ENCODE results near the gene ANO6. TPM values are rescaled to one million over a fixed set of nuclear protein-coding genes. Genes with fewer than 3 reads are reported as not detected.

ANO6 gene
- total and polyA plus RNA-seq, 8 donors = 4.0 to 34.0 (median 17.7) TPM

DNA sequence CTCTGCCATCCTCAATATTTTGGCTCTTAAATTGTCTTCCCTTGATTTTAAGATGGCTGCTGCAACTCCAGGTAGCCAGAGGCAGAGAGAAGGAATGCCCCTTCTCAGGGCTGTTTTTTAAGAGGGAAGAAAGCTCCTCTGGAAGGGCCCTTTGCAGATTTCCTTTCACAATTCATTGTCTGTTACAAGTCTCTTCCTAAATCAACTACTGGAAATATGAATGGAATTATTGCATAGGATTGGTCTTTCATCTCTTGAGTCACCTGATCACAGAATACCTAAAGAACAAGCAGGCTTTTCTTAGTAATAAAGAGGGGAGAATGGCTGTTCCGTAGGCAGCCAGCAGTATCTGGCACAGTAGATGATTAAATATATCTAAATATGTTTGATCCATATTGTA, 118.5 kb downstream of the ANO6 start:
- 94 to 95% methylated on average over 1 of the region's 1 CpG for WGBS, 2 donors
- no peaks in the 10 kb centered on the region for H3K36me3 ChIP-seq
- no peaks in the 10 kb centered on the region for H3K9me3 ChIP-seq
- H3K27me3 ChIP-seq = no peaks in the 10 kb centered on the region
- no peak for FAIRE-seq
- DNase-seq = no peak
- intact Hi-C loops (cut with DNase I) = no loop called here
- H3K4me3 ChIP-seq = no peak overlapping the region
- ATAC-seq = no peak
- TF ChIP-seq, protein P1, sequence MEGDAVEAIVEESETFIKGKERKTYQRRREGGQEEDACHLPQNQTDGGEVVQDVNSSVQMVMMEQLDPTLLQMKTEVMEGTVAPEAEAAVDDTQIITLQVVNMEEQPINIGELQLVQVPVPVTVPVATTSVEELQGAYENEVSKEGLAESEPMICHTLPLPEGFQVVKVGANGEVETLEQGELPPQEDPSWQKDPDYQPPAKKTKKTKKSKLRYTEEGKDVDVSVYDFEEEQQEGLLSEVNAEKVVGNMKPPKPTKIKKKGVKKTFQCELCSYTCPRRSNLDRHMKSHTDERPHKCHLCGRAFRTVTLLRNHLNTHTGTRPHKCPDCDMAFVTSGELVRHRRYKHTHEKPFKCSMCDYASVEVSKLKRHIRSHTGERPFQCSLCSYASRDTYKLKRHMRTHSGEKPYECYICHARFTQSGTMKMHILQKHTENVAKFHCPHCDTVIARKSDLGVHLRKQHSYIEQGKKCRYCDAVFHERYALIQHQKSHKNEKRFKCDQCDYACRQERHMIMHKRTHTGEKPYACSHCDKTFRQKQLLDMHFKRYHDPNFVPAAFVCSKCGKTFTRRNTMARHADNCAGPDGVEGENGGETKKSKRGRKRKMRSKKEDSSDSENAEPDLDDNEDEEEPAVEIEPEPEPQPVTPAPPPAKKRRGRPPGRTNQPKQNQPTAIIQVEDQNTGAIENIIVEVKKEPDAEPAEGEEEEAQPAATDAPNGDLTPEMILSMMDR (IDR thresholded peaks at IDR 0.05) = no peak
- H3K4me1 ChIP-seq = peaks cover 0 to 4% (median 0%) of the 10 kb centered on the region in 3 donors
- H3K27ac ChIP-seq = no peak overlapping the region

DNA sequence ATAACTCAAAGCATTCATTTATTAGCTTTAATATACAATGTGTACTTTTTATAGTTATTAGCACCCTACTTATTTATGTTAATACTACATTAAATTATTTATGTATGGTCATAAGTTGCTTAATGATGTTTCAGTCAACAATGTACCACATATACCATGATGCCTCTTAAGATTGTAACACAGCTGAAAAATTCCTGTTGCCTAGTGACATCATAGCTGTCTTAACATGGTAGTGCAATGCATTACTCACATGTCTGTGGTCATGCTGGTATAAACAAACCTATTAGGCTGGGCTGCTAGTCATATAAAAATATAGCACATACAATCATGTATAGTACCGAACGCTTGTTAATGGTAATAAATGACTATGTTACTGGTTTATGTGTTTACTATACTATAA, 120.4 kb downstream of the ANO6 start:
- DNase-seq = no peak
- H3K4me1 ChIP-seq = peaks cover 6 to 11% (median 10%) of the 10 kb centered on the region in 3 donors
- TF ChIP-seq, protein P1 (IDR thresholded peaks at IDR 0.05) = no peak
- H3K27ac ChIP-seq = no peak overlapping the region
- H3K36me3 ChIP-seq = no peaks in the 10 kb centered on the region
- no peak for ATAC-seq
- no peaks in the 10 kb centered on the region for H3K27me3 ChIP-seq
- intact Hi-C loops (cut with DNase I) = no loop called here
- WGBS, 2 donors = 97 to 99% methylated on average over 2 of the region's 2 CpGs
- H3K9me3 ChIP-seq = no peaks in the 10 kb centered on the region
- H3K4me3 ChIP-seq = no peak overlapping the region
- peak; percentile 26 for FAIRE-seq

DNA sequence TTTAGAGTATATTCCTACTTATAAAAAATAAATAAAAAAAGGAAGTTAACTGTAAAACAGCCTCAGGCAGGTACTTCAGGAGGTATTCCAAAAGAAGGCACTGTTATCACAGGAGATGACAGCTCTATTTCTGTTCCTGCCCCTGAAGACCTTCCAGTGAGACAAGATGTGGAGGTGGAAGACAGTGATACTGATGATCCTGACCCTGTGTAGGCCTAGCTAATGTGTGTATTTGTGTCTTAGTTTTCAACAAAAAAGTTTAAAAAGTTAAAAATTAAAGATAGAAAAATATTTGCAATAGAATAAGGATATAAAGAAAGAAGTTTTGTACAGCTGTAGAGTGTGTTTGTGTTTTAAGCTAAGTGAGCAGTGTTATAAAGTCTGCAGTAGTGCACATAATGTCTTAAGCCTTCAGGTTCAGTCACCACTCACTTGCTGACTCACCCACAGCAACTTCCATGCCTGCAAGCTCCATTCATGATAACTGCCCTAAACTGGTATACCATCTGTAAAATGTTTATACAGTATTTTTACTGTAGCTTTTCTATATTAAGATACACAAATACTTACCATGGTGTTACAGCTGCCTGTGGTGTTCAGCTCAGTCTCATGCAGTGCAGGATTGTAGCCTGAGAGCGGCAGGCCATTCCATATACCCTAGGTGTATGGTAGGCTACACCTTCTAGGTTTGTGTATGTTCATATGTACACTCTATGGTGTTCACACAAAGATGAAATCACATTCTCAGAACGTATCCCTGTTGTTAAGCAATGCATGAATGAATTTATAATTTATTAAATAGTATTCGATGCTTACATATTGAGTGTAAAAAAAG, 121.1 kb downstream of the ANO6 start:
- no peak overlapping the region for H3K27ac ChIP-seq
- H3K4me3 ChIP-seq = no peak overlapping the region
- peaks cover 6 to 11% (median 10%) of the 10 kb centered on the region in 3 donors for H3K4me1 ChIP-seq
- H3K27me3 ChIP-seq = no peaks in the 10 kb centered on the region
- no peak for FAIRE-seq
- no peak for DNase-seq
- TF ChIP-seq, protein P1 (IDR thresholded peaks at IDR 0.05) = no peak
- H3K9me3 ChIP-seq = no peaks in the 10 kb centered on the region
- WGBS, 2 donors = 93 to 96% methylated on average over 3 of the region's 3 CpGs
- H3K36me3 ChIP-seq = no peaks in the 10 kb centered on the region
- intact Hi-C loops (cut with DNase I) = no loop called here
- ATAC-seq = no peak

DNA sequence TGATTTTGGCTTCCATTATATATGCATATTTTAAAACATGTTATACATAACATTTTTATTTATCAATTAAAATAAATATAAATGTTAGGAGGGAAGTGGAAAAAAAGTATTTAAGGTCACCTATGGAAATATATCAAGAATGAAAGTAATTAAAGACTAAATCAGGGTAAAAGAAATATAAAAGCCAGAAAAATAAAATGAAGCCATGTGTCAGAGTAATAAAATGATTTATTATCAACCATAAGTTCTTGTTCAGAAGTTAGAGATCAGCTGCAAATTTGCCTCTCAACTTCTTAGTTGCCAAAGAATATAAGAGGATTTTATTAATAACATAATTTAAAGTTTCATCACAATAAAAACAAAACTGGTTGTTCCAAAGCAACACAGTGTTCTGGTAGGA, 121.9 kb downstream of the ANO6 start:
- DNase-seq (no peak), ATAC-seq (no peak), FAIRE-seq (no peak)
- H3K36me3 ChIP-seq = no peaks in the 10 kb centered on the region
- no peaks in the 10 kb centered on the region for H3K9me3 ChIP-seq
- no peaks in the 10 kb centered on the region for H3K27me3 ChIP-seq
- no peak overlapping the region for H3K27ac ChIP-seq
- intact Hi-C loops (cut with DNase I) = no loop called here
- TF ChIP-seq, protein P1 (IDR thresholded peaks at IDR 0.05) = no peak
- no peak overlapping the region for H3K4me3 ChIP-seq
- H3K4me1 ChIP-seq = peaks cover 6 to 11% (median 10%) of the 10 kb centered on the region in 3 donors

DNA sequence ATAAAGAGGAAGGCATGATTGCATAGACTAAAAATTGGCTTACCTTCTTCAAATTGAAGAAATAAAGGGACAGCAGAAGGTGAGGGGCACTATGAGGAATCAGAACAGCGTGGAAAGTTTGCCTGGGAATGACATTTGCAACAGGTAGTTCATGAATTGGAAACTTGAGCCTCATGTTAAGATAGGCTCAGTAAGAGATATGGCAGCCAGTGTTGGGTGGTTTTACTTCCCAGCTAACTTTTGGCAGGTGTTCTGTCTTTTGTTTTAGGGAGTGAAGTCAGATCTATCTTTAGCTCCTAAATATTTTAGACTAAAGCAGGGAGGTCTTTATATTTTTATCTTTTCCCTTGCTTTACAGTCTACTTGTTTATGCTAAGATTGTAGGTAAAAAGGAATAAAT, 122.4 kb downstream of the ANO6 start:
- no peak for FAIRE-seq
- Histone ChIP-seq H3K27ac (no peak overlapping the region), H3K9me3 (no peaks in the 10 kb centered on the region), H3K36me3 (no peaks in the 10 kb centered on the region), H3K4me3 (no peak overlapping the region), H3K4me1 (peaks cover 6 to 11% (median 10%) of the 10 kb centered on the region in 3 donors), H3K27me3 (no peaks in the 10 kb centered on the region)
- intact Hi-C loops (cut with DNase I) = no loop called here
- TF ChIP-seq, protein P1 (IDR thresholded peaks at IDR 0.05) = no peak
- 34 to 42% methylated on average over 1 of the region's 1 CpG for WGBS, 2 donors
- peak in 1 of 4 donors; percentile 44 for ATAC-seq
- no peak for DNase-seq
